ENCODE measurements around the gene NKX2-2. TPM values are rescaled to one million over a fixed set of nuclear protein-coding genes. Genes with fewer than 3 reads are reported as not detected.

NKX2-2 gene
- total and polyA plus RNA-seq, 2 of the 8 experiments (the other 6 are each of a cell fraction or from before 2014, with no cell fraction given), result not detected

- H4K5ac ChIP-seq (ENCODE audit: insufficient read length, low read depth, low read length), result no peak overlapping the region
- no peaks in the 10 kb centered on the region for H4K20me1 ChIP-seq (replicated peaks in 1 of 2; ENCODE audit: control insufficient read depth in 1 of 2, insufficient read depth in 2 of 2, low read length in 2 of 2)
- H3K56ac ChIP-seq (replicated peaks; ENCODE audit: insufficient read length, low read depth, low read length), result no peak overlapping the region
- no peak overlapping the region for H3K14ac ChIP-seq (ENCODE audit: insufficient read length)
- no peaks in the 10 kb centered on the region for H3K36me3 ChIP-seq (ENCODE audit: control insufficient read depth in 2 of 4, insufficient read depth in 4 of 4, low read length in 3 of 4)
- H3K27ac ChIP-seq (ENCODE audit: low read depth, low read length), result no peak overlapping the region
- no peak overlapping the region for H3K23ac ChIP-seq (ENCODE audit: insufficient read length)
- no peak overlapping the region for H3K4me2 ChIP-seq (ENCODE audit: insufficient read depth in 1 of 2, low read depth in 2 of 2, low read length in 2 of 2)
- H3K23me2 ChIP-seq (ENCODE audit: low read depth, low read length), result no peaks in the 10 kb centered on the region
- CTCF ChIA-PET (ENCODE audit: partially characterized antibody), result interaction anchor here (1.2 to 5.6 kb wide), 3 partner anchors 13 to 25 kb away, joined by 3 to 43 read pairs (median 8); no protein-coding TSS in a partner anchor
- no peak overlapping the region for H3K4me3 ChIP-seq (ENCODE audit: extremely low read depth in 1 of 4, insufficient read depth in 2 of 4, low read depth in 3 of 4, low read length in 4 of 4)
- no peak overlapping the region for H3K9ac ChIP-seq (replicated peaks in 1 of 4; ENCODE audit: extremely low read depth in 1 of 4, low read depth in 3 of 4, low read length in 3 of 4)
- no peak overlapping the region for H2BK12ac ChIP-seq (ENCODE audit: low read depth, low read length)
- no peaks in the 10 kb centered on the region for H3K79me2 ChIP-seq (ENCODE audit: control insufficient read depth in 1 of 2, insufficient read depth in 2 of 2, low read length in 2 of 2)
- POLR2A ChIA-PET (ENCODE audit: partially characterized antibody), result no interaction called here
- DNase-seq (ENCODE audit: low read depth in 1 of 2, low spot score in 2 of 2), result no peak
- H3K79me1 ChIP-seq (ENCODE audit: low read depth, low read length), result no peaks in the 10 kb centered on the region
- no peak overlapping the region for H2AFZ ChIP-seq (ENCODE audit: low read length)
- 85% methylated on average over 10 of the region's 10 CpGs; no CpG with 5 or more reads in 1 of the 2 experiments for WGBS, 2 experiments (ENCODE audit: extremely low coverage in 1 of 2, insufficient coverage in 1 of 2, insufficient read length in 1 of 2, insufficient replicate concordance in 2 of 2, low coverage in 1 of 2, low lambda C conversion rate in 2 of 2, missing lambda C conversion rate in 1 of 2)
- no peak overlapping the region for H2BK120ac ChIP-seq (replicated peaks; ENCODE audit: low read depth, low read length)
- no peak overlapping the region for H2BK5ac ChIP-seq (ENCODE audit: low read depth, low read length)
- H2BK15ac ChIP-seq (ENCODE audit: low read length), result no peak overlapping the region
- H3K18ac ChIP-seq (ENCODE audit: extremely low read depth, low read length), result no peak overlapping the region
- peaks cover 0 to 9% (median 0%) of the 10 kb centered on the region in 4 experiments; a peak in 3 of 7 replicates for H3K4me1 ChIP-seq (replicated peaks in 1 of 4; ENCODE audit: control insufficient read depth in 3 of 4, insufficient read depth in 4 of 4, low read length in 3 of 4)
- H4K91ac ChIP-seq (replicated peaks; ENCODE audit: insufficient read length, low read length), result no peak overlapping the region
- FAIRE-seq, result no peak
- H3K4ac ChIP-seq (replicated peaks; ENCODE audit: insufficient read length, low read depth, low read length), result no peak overlapping the region
- no peak overlapping the region for H4K8ac ChIP-seq (ENCODE audit: extremely low read depth, insufficient read depth, low read length)
- H2AK5ac ChIP-seq (ENCODE audit: low read depth, low read length), result no peak overlapping the region
- no peaks in the 10 kb centered on the region for H3K27me3 ChIP-seq (replicated peaks in 1 of 4; ENCODE audit: control insufficient read depth in 3 of 4, extremely low read depth in 1 of 4, insufficient read depth in 3 of 4, low read length in 3 of 4)
- H3K9me3 ChIP-seq (ENCODE audit: insufficient read depth in 2 of 2, low read depth in 1 of 2, low read length in 1 of 2), result no peaks in the 10 kb centered on the region
- H2BK20ac ChIP-seq (ENCODE audit: low read length), result no peak overlapping the region
- TF ChIP-seq SIRT6 (IDR thresholded peaks at IDR 0.05; ENCODE audit: low read length) (no peak), RFX5 (IDR thresholded peaks at IDR 0.05; ENCODE audit: borderline replicate concordance, low read depth, low read length) (no peak), JUND (IDR thresholded peaks at IDR 0.05; ENCODE audit: low read length) (no peak), CHD1 (IDR thresholded peaks at IDR 0.05; ENCODE audit: low read depth, low read length) (no peak), NANOG (IDR thresholded peaks at IDR 0.05; ENCODE audit: insufficient read depth, low read depth, low read length, poor library complexity, severe bottlenecking) (no peak), CBX8 (IDR thresholded peaks at IDR 0.05; ENCODE audit: borderline replicate concordance, low read depth, low read length) (no peak), RBBP5 (IDR thresholded peaks at IDR 0.05; ENCODE audit: borderline replicate concordance, low read depth, low read length) (no peak), KDM1A (IDR thresholded peaks at IDR 0.05; ENCODE audit: borderline replicate concordance, low read length) (no peak), SAP30 (IDR thresholded peaks at IDR 0.05; ENCODE audit: insufficient read depth, insufficient replicate concordance, low read length) (no peak), CBX5 (IDR thresholded peaks at IDR 0.05; ENCODE audit: low read depth, low read length) (no peak), RNF2 (IDR thresholded peaks at IDR 0.05; ENCODE audit: borderline replicate concordance, low read depth, low read length, missing control alignments, poor library complexity, severe bottlenecking) (no peak)
Measured at GRCh38 chr20:21554376-21554890, 40.6 kb upstream of the NKX2-2 start.
